22Rv1 (cell line): ENCODE data around the gene CC2D2B.
"Not testable (repeated sequence)": the region's sequence is repeated elsewhere in the genome, so short reads cannot be mapped to it uniquely, and the experiment has no call there.

Source experiments
- H3K27ac ChIP-seq: fragments of 450-650 bp; 2 replicates; pipeline ENCODE4 v1.5.1; 2017
- ZFX ChIP-seq: fragments of 450-650 bp; IDR thresholded peaks from 2 replicates; pipeline ENCODE4 v1.6.1; 2017; ENCODE audit warnings: antibody characterized with exemption, borderline replicate concordance
- TF ChIP-seq, protein P1 (sequence below): fragments of 450-650 bp; IDR thresholded peaks from 2 replicates; pipeline ENCODE4 v1.5.1; 2017; ENCODE audit warnings: mild to moderate bottlenecking

CC2D2B gene

DNA sequence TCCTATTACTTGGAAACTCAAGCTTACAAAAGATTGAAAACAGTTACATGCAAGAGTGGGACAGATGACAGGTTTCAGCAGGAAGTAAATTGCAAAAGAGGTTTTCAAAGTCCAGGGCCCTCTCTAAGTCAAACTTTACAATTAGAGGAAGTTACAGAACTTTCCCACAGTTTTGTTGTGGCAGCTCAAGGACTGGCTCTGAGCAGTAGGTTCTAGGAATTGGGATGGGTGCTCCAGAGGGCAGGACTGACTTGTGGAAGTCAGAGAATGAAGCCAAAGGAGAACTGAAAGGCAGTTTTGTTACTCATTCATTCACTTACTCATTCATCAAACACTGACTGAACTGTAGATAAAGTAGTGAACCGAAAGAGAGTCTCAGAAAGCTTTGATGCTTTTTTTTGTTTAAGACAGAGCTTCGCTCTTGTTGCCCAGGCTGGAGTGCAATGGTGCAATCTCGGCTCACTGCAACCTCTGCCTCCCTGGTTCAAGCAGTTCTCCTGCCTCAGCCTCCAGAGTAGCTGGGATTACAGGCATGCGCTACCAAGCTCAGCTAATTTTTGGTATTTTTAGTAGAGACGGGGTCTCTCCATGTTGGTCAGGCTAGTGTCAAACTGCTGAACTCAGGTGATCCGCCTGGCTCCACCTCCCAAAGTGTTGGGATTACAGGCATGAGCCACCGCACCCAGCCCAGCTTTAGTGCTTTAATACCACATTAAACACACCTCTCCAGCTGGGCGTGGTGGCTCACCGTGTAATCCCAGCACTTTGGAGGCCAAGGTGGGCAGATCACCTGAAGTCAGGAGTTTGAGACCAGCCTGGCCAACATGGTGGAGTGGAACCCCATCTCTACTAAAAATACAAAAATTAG lies 68.8 kb downstream of the CC2D2B start:
- no peak for TF ChIP-seq ZFX
- TF ChIP-seq, protein P1, sequence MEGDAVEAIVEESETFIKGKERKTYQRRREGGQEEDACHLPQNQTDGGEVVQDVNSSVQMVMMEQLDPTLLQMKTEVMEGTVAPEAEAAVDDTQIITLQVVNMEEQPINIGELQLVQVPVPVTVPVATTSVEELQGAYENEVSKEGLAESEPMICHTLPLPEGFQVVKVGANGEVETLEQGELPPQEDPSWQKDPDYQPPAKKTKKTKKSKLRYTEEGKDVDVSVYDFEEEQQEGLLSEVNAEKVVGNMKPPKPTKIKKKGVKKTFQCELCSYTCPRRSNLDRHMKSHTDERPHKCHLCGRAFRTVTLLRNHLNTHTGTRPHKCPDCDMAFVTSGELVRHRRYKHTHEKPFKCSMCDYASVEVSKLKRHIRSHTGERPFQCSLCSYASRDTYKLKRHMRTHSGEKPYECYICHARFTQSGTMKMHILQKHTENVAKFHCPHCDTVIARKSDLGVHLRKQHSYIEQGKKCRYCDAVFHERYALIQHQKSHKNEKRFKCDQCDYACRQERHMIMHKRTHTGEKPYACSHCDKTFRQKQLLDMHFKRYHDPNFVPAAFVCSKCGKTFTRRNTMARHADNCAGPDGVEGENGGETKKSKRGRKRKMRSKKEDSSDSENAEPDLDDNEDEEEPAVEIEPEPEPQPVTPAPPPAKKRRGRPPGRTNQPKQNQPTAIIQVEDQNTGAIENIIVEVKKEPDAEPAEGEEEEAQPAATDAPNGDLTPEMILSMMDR, result no peak
- no peak overlapping the region for H3K27ac ChIP-seq

DNA sequence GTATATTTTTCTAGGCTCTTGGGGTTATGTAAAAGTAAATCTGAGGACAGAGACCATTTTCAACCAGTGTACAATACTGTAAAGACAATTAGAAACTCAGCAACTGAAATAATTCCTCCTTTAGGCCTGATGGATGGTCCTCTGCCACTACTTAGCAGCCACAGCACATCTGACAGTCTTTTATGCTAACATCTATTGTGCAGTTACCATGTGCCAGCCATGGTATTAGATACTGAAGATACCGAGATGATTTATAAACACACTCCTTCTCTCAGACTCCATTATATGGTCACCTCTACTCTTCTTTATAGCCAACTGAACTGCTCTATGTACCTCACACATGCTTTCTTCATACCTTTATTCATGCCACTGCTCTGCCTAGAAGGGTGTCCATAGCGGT lies 74.4 kb downstream of the CC2D2B start:
- TF ChIP-seq, protein P1, result no peak
- TF ChIP-seq ZFX, result no peak

DNA sequence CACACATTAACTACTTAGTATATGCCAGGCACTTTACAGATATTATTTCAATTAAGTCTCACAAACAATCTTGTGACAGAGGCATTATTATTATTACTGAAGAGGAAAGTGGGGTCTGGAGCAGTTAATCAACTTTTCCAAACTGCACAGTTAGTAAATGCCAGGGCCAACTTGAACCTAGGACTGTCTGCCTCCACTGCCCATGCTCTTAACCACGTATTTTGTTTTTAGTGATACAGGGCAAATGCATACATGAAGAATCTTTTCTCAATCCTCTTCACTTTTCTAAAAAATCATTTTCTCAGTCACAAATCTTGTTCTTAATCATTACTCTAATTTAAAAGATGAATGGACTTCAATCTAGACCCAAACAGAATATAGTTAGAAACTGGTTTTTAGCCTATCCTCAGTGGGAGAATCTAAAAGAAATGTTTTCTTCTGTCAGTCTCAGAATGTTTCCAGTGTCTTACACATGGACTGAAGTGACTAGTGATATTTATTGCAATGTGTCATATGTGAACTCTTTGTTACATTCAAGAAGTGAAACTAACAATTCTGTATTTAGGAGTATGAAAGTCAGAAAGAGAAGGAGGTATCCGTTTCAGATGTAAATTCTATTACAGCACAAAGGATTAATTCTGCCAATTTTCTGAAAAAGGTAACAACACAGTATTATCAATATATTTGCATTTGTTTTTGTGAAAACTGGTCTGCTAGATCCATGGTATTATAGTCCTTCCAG lies 80.1 kb downstream of the CC2D2B start:
- no peak for TF ChIP-seq ZFX
- TF ChIP-seq, protein P1, result no peak
- no peak overlapping the region for H3K27ac ChIP-seq

More for the DNA sequence above, 74.4 kb downstream of the CC2D2B start:
- H3K27ac ChIP-seq, result no peak overlapping the region

DNA sequence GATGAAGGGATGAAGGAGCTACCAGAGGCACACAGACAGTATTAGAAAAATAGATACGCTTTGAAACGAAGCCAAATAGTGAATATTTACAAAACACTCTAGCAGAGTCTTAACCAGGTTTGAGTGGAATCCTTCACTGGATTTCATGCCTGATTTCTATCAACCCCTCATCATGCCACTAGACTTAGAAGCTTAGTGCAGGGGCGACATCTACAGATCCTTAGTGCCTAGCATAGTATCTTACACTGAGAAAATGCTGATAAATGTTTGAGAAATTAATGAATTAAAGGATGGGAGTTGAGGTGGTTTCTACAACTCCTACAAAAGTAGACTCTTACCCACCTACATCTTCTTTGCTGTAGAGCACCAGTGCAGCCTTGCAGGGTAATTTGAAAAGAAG lies 80.9 kb downstream of the CC2D2B start:
- TF ChIP-seq ZFX, result no peak
- TF ChIP-seq, protein P1, result no peak
- H3K27ac ChIP-seq, result no peak overlapping the region

DNA sequence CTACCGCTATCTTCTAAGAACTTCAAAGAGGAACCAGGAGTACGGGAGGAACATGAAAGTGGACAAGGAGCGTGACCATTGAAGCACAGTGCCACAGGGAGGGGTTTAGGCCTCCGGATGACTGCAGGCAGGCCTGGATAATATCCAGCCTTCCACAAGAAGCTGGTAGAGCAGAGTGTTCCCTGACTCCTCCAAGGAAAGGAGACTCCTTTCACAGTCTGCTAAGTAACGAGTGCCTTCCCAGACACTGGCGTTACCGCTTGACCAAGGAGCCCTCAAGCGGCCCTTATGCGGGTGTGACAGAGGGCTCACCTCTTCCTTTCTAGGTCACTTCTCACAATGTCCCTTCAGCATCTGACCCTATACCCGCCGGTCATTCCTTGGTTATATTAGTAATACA lies 86.6 kb downstream of the CC2D2B start:
- H3K27ac ChIP-seq, result not testable (repeated sequence)

DNA sequence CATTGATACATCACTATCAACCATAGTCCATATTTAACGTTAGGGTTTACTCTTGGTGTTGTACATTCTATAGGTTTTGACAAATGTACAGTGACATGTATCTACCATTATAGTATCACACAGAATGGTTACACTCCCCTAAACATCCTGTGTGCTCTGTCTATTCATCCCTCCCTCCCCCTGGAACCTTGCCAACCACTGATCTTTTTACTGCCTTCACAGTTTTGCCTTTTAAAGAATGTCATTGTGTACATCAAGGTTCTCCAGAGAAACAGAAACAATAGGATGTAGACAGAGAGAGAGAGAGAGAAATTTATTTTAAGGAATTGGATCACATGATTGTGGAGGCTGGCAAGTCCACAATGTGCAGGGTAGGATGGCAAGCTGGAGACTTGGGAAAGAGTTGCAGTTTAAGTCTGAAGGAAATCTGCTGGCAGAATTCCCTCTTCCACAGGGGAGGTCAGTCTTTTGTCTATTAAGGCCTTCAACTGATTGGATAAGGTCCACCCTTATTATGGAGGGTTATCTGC lies 90.5 kb downstream of the CC2D2B start:
- H3K27ac ChIP-seq, result no peak overlapping the region
- TF ChIP-seq ZFX, result no peak
- TF ChIP-seq, protein P1, result no peak

DNA sequence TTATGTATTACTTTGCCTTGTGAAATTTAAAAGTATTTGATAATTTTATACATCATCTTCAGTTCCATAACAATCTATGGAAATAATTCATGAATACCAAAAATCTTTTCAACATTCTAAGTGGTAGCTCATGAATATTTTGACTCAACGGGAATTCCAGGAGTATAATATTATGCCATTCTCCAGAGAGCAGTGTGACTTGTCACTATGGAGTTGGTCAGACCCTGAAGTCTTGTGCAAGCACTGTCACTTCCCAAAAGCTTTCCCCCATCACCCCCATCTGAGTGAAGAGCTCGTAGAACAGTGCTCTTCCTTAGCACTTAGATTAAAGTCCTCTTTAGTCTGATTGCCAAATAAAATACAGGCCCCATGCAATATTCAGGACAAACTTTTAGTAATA lies 106.2 kb downstream of the CC2D2B start:
- no peak for TF ChIP-seq ZFX
- TF ChIP-seq, protein P1, result no peak
- no peak overlapping the region for H3K27ac ChIP-seq
